Activated T-cell treated with anti-CD3 and anti-CD28 coated beads, Interleukin-2, amount 50 U/mL, for 72 hours (primary cell): ENCODE measurements around the gene POU2AF3. TPM values are rescaled to one million over a fixed set of nuclear protein-coding genes. Genes with fewer than 3 reads are reported as not detected.

ENCODE experiments used
- ATAC-seq, 2 donors: fragments of 150-1000 bp; cut with Tn5 transposase; replicated peaks in 1 of 2; 2 replicates each; pipeline ENCODE4 v1.10.0; 2021; ENCODE audit warnings: moderate library complexity in 2 of 2, mild to moderate bottlenecking in 1 of 2
- DNase-seq, 2 donors: peaks; one replicate each; pipeline ENCODE4 v3.0.0; 2021 to 2022; ENCODE audit warnings: mixed read lengths in 1 of 2
- H3K27ac Mint-ChIP-seq: one replicate; pipeline ENCODE4 v1.8.0; 2022; ENCODE audit warnings: mild to moderate bottlenecking, moderate library complexity, mixed read lengths
- H3K27me3 Mint-ChIP-seq: one replicate; pipeline ENCODE4 v1.8.0; 2022; ENCODE audit warnings: low read depth, mixed read lengths
- H3K36me3 Mint-ChIP-seq, 2 donors: one replicate each; pipeline ENCODE4 v1.8.0; 2022; ENCODE audit warnings: mixed read lengths in 2 of 2, mild to moderate bottlenecking in 1 of 2; ENCODE audit not compliant: insufficient read depth in 2 of 2
- H3K4me1 Mint-ChIP-seq: one replicate; pipeline ENCODE4 v1.8.0; 2022; ENCODE audit warnings: low read depth, mixed read lengths
- H3K4me3 Mint-ChIP-seq, 2 donors: one replicate each; pipeline ENCODE4 v1.8.0; 2022; ENCODE audit warnings: mild to moderate bottlenecking in 2 of 2, mixed read lengths in 2 of 2, moderate library complexity in 2 of 2
- H3K9me3 Mint-ChIP-seq, 2 donors: one replicate each; pipeline ENCODE4 v1.8.0; 2022; ENCODE audit warnings: mixed read lengths in 2 of 2
- total RNA-seq, 2 donors: library from RNA; stranded (reverse); gene quantifications; one replicate each; pipeline ENCODE4 v1.2.3, GENCODE V29; 2022

Gene POU2AF3
- total RNA-seq, 2 donors from 2014 or later = 0.32 TPM; not detected in 1

GRCh38 chr11:111339758-111340388, 41.5 kb downstream of the POU2AF3 start:
- no peak overlapping the region for H3K4me3 Mint-ChIP-seq
- DNase-seq (no peak), ATAC-seq (no peak)
- H3K9me3 Mint-ChIP-seq = peaks cover 3 to 5% of the 10 kb centered on the region in 2 donors
- peaks cover 5 to 9% of the 10 kb centered on the region in 2 donors for H3K36me3 Mint-ChIP-seq
- no peak overlapping the region for H3K27ac Mint-ChIP-seq
- peaks cover 5% of the 10 kb centered on the region for H3K4me1 Mint-ChIP-seq
- H3K27me3 Mint-ChIP-seq = peaks cover 6% of the 10 kb centered on the region

GRCh38 chr11:111342329-111342728, 44.0 kb downstream of the POU2AF3 start:
- H3K4me1 Mint-ChIP-seq = peaks cover 5% of the 10 kb centered on the region
- peaks cover 5 to 9% of the 10 kb centered on the region in 2 donors for H3K36me3 Mint-ChIP-seq
- H3K27ac Mint-ChIP-seq = no peak overlapping the region
- no peak overlapping the region for H3K4me3 Mint-ChIP-seq
- DNase-seq = no peak
- no peak for ATAC-seq
- peaks cover 3 to 5% of the 10 kb centered on the region in 2 donors for H3K9me3 Mint-ChIP-seq
- no peaks in the 10 kb centered on the region for H3K27me3 Mint-ChIP-seq

- H3K4me1 Mint-ChIP-seq = peaks cover 5% of the 10 kb centered on the region
- H3K9me3 Mint-ChIP-seq = peaks cover 3% of the 10 kb centered on the region in 2 donors
- ATAC-seq = no peak
- no peak overlapping the region for H3K27ac Mint-ChIP-seq
- no peaks in the 10 kb centered on the region for H3K27me3 Mint-ChIP-seq
- DNase-seq = no peak
- H3K36me3 Mint-ChIP-seq = peaks cover 4 to 9% of the 10 kb centered on the region in 2 donors
- H3K4me3 Mint-ChIP-seq = no peak overlapping the region
Observed at GRCh38 chr11:111344032-111344431, 45.7 kb downstream of the POU2AF3 start.

GRCh38 chr11:111347002-111347722, 48.8 kb downstream of the POU2AF3 start:
- Mint-ChIP-seq H3K4me3 (no peak overlapping the region), H3K4me1 (peaks cover 5% of the 10 kb centered on the region), H3K27me3 (peaks cover 11% of the 10 kb centered on the region), H3K9me3 (no peaks in the 10 kb centered on the region), H3K36me3 (no peaks in the 10 kb centered on the region), H3K27ac (no peak overlapping the region)
- no peak for ATAC-seq
- DNase-seq = no peak

GRCh38 chr11:111347723-111348115, 49.4 kb downstream of the POU2AF3 start:
- no peaks in the 10 kb centered on the region for H3K9me3 Mint-ChIP-seq
- H3K4me1 Mint-ChIP-seq = peaks cover 5% of the 10 kb centered on the region
- H3K27ac Mint-ChIP-seq = no peak overlapping the region
- ATAC-seq (no peak), DNase-seq (no peak)
- H3K36me3 Mint-ChIP-seq = no peaks in the 10 kb centered on the region
- no peak overlapping the region for H3K4me3 Mint-ChIP-seq
- H3K27me3 Mint-ChIP-seq = peaks cover 11% of the 10 kb centered on the region

- Mint-ChIP-seq H3K27ac (no peak overlapping the region), H3K36me3 (no peaks in the 10 kb centered on the region), H3K9me3 (no peaks in the 10 kb centered on the region), H3K27me3 (peaks cover 11% of the 10 kb centered on the region), H3K4me1 (peaks cover 5% of the 10 kb centered on the region), H3K4me3 (no peak overlapping the region)
- DNase-seq = no peak
- no peak for ATAC-seq
Observed at GRCh38 chr11:111348147-111348546, 49.8 kb downstream of the POU2AF3 start.

GRCh38 chr11:111349191-111349695, 50.9 kb downstream of the POU2AF3 start:
- H3K4me3 Mint-ChIP-seq = no peak overlapping the region
- H3K27me3 Mint-ChIP-seq = peaks cover 11% of the 10 kb centered on the region
- no peaks in the 10 kb centered on the region for H3K36me3 Mint-ChIP-seq
- ATAC-seq = no peak
- DNase-seq = no peak
- peaks cover under 1% of the 10 kb centered on the region for H3K4me1 Mint-ChIP-seq
- no peak overlapping the region for H3K27ac Mint-ChIP-seq
- no peaks in the 10 kb centered on the region for H3K9me3 Mint-ChIP-seq

GRCh38 chr11:111350811-111351210, 52.5 kb downstream of the POU2AF3 start:
- Mint-ChIP-seq H3K27me3 (peaks cover 11% of the 10 kb centered on the region), H3K4me3 (no peak overlapping the region), H3K9me3 (no peaks in the 10 kb centered on the region), H3K27ac (no peak overlapping the region), H3K36me3 (no peaks in the 10 kb centered on the region), H3K4me1 (no peaks in the 10 kb centered on the region)
- DNase-seq = no peak
- ATAC-seq = no peak

GRCh38 chr11:111351374-111352055, 53.2 kb downstream of the POU2AF3 start:
- Mint-ChIP-seq H3K4me3 (no peak overlapping the region), H3K9me3 (no peaks in the 10 kb centered on the region), H3K27ac (no peak overlapping the region), H3K27me3 (peaks cover 11% of the 10 kb centered on the region), H3K36me3 (no peaks in the 10 kb centered on the region), H3K4me1 (no peaks in the 10 kb centered on the region)
- ATAC-seq (no peak), DNase-seq (no peak)

GRCh38 chr11:111352231-111352746, 53.9 kb downstream of the POU2AF3 start:
- ATAC-seq = no peak
- no peaks in the 10 kb centered on the region for H3K9me3 Mint-ChIP-seq

GRCh38 chr11:111352935-111353710, 54.8 kb downstream of the POU2AF3 start:
- Mint-ChIP-seq H3K36me3 (no peaks in the 10 kb centered on the region), H3K4me1 (no peaks in the 10 kb centered on the region), H3K27me3 (peaks cover 11% of the 10 kb centered on the region), H3K27ac (no peak overlapping the region), H3K4me3 (no peak overlapping the region), H3K9me3 (no peaks in the 10 kb centered on the region)
- ATAC-seq (no peak), DNase-seq (no peak)

More at GRCh38 chr11:111352231-111352746, 53.9 kb downstream of the POU2AF3 start:
- Mint-ChIP-seq H3K27me3 (peaks cover 11% of the 10 kb centered on the region), H3K36me3 (no peaks in the 10 kb centered on the region), H3K27ac (no peak overlapping the region), H3K4me3 (no peak overlapping the region), H3K4me1 (no peaks in the 10 kb centered on the region)
- no peak for DNase-seq

- no peaks in the 10 kb centered on the region for H3K4me1 Mint-ChIP-seq
- ATAC-seq (no peak), DNase-seq (no peak)
- H3K27me3 Mint-ChIP-seq = peaks cover 11% of the 10 kb centered on the region
- no peak overlapping the region for H3K27ac Mint-ChIP-seq
- H3K4me3 Mint-ChIP-seq = no peak overlapping the region
- H3K36me3 Mint-ChIP-seq = no peaks in the 10 kb centered on the region
- no peaks in the 10 kb centered on the region for H3K9me3 Mint-ChIP-seq
Observed at GRCh38 chr11:111353776-111354600, 55.6 kb downstream of the POU2AF3 start.
